Measurements from ENCODE around the gene ABHD10. TPM values are rescaled to one million over a fixed set of nuclear protein-coding genes. Genes with fewer than 3 reads are reported as not detected.

Gene ABHD10
- total RNA-seq, 1 experiment from 2014 or later: 52.4 TPM

DNA sequence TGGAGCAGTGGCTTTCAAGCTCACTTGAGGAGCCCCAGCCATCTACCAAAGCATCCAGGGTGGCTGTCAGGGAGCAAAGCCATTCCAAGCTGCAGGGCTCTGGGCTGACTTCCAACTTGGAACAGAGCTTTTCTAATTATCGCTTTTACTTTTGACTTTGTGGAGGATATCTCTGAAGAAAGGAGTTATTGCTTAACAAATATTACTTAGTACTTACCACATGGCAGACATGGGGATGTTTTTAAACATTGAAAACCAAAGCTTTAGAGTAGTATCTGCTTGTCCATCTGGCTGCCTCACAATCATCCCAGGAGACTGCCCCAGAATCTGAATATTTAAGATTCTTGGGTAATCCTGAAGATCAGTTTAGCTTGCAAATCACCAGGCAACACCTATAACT is 28.8 kb downstream of the ABHD10 start:
- Histone ChIP-seq H3K4me3 (ENCODE audit: low read length) (no peak overlapping the region), H3K79me2 (ENCODE audit: low read length) (no peaks in the 10 kb centered on the region), H4K20me1 (ENCODE audit: insufficient read depth, low read depth, low read length) (no peaks in the 10 kb centered on the region), H3K27ac (ENCODE audit: low read length) (no peak overlapping the region), H3K36me3 (ENCODE audit: insufficient read depth, low read length) (no peaks in the 10 kb centered on the region), H3K9me3 (ENCODE audit: low read length) (no peaks in the 10 kb centered on the region), H3K9me2 (replicated peaks; ENCODE audit: insufficient read depth, low read length) (no peaks in the 10 kb centered on the region), H2AFZ (ENCODE audit: low read length) (no peak overlapping the region), H3K4me2 (ENCODE audit: low read depth, low read length, poor library complexity, severe bottlenecking) (no peak overlapping the region), H3K9ac (ENCODE audit: low read length) (no peak overlapping the region), H3K4me1 (ENCODE audit: low read length) (peaks cover 8% of the 10 kb centered on the region), H3K27me3 (ENCODE audit: low read length) (no peaks in the 10 kb centered on the region)
- no peak for DNase-seq

DNA sequence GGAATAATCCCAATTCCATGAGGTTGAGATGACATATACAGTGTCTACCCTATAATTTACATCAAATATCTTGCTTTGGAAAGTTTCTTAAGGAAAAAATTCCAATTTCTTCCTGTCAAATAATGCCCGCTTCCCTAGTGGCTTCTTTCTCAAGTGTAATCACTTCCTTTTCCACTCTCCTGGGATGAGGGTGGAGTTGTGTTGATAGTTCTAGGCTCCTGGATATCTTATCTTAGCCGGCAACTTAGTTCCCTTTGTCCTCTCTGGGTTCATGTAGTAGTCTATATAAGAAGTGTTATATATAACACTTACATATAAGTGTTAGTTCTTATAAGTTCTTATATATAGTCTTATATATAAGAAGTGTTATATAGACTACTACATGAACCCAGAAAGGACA is 30.8 kb downstream of the ABHD10 start:
- Histone ChIP-seq H4K20me1 (ENCODE audit: insufficient read depth, low read depth, low read length) (no peaks in the 10 kb centered on the region), H3K4me2 (ENCODE audit: low read depth, low read length, poor library complexity, severe bottlenecking) (no peak overlapping the region), H3K9ac (ENCODE audit: low read length) (no peak overlapping the region), H3K9me3 (ENCODE audit: low read length) (no peaks in the 10 kb centered on the region), H3K4me3 (ENCODE audit: low read length) (no peak overlapping the region), H2AFZ (ENCODE audit: low read length) (no peak overlapping the region), H3K9me2 (replicated peaks; ENCODE audit: insufficient read depth, low read length) (no peaks in the 10 kb centered on the region), H3K27me3 (ENCODE audit: low read length) (no peaks in the 10 kb centered on the region), H3K27ac (ENCODE audit: low read length) (no peak overlapping the region), H3K79me2 (ENCODE audit: low read length) (no peaks in the 10 kb centered on the region), H3K4me1 (ENCODE audit: low read length) (peaks cover 14% of the 10 kb centered on the region), H3K36me3 (ENCODE audit: insufficient read depth, low read length) (no peaks in the 10 kb centered on the region)
- no peak for DNase-seq

DNA sequence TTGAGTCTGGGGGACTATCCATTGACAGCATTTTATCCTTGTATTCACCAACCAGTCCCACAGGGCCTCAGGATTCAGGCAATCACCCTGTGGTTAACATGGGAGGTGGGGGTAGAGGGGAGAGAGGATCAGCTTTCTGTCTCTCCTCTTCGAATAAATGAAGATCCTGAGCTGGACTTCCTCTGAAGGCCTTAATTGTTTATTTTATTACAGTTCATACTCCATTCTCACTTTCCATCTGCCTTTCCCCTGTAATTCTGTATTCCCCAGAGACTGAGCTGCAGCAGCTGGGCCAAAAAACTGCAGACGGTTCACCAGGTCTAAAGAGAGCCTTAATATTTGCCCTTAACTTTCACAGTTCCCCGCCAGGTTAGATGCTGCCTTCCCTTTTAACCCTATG is 31.8 kb downstream of the ABHD10 start:
- DNase-seq: no peak
- no peaks in the 10 kb centered on the region for H3K27me3 ChIP-seq (ENCODE audit: low read length)
- no peaks in the 10 kb centered on the region for H3K79me2 ChIP-seq (ENCODE audit: low read length)
- H3K4me3 ChIP-seq (ENCODE audit: low read length): no peak overlapping the region
- peaks cover 14% of the 10 kb centered on the region for H3K4me1 ChIP-seq (ENCODE audit: low read length)
- no peak overlapping the region for H2AFZ ChIP-seq (ENCODE audit: low read length)
- H3K4me2 ChIP-seq (ENCODE audit: low read depth, low read length, poor library complexity, severe bottlenecking): no peak overlapping the region
- no peak overlapping the region for H3K27ac ChIP-seq (ENCODE audit: low read length)
- H3K9me3 ChIP-seq (ENCODE audit: low read length): no peaks in the 10 kb centered on the region
- no peaks in the 10 kb centered on the region for H3K36me3 ChIP-seq (ENCODE audit: insufficient read depth, low read length)
- no peaks in the 10 kb centered on the region for H4K20me1 ChIP-seq (ENCODE audit: insufficient read depth, low read depth, low read length)
- no peak overlapping the region for H3K9ac ChIP-seq (ENCODE audit: low read length)
- no peaks in the 10 kb centered on the region for H3K9me2 ChIP-seq (replicated peaks; ENCODE audit: insufficient read depth, low read length)

DNA sequence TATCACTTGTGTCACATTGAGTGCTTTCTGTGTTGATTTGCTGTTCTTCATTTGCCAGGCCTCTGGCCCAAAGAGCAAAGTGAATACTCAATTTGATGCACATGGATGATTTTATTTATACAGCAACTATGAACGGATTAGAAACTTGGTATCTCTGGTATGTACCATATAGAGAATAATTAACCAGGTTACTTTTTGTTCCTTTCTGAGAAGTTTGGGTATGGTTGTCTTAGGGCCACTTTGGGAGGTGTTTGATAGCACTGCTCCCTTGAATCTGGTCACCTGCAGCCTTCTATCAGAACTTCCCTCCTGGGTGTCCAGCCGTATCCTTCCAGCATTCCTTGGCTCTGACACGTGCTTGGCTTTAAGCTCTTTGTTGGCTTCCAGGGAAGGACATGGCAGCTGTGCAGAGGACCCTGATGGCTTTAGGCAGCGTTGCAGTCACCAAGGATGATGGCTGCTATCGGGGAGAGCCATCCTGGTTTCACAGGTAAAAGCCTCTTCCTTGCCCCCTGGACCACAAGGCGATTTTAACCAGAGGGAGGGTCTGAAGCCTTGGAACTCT is 32.6 kb downstream of the ABHD10 start:
- H3K36me3 ChIP-seq (ENCODE audit: insufficient read depth, low read length): no peaks in the 10 kb centered on the region
- no peak overlapping the region for H2AFZ ChIP-seq (ENCODE audit: low read length)
- no peaks in the 10 kb centered on the region for H4K20me1 ChIP-seq (ENCODE audit: insufficient read depth, low read depth, low read length)
- H3K9ac ChIP-seq (ENCODE audit: low read length): no peak overlapping the region
- no peak overlapping the region for H3K4me3 ChIP-seq (ENCODE audit: low read length)
- H3K79me2 ChIP-seq (ENCODE audit: low read length): no peaks in the 10 kb centered on the region
- H3K27ac ChIP-seq (ENCODE audit: low read length): no peak overlapping the region
- peaks cover 14% of the 10 kb centered on the region for H3K4me1 ChIP-seq (ENCODE audit: low read length)
- no peak for DNase-seq
- no peaks in the 10 kb centered on the region for H3K9me3 ChIP-seq (ENCODE audit: low read length)
- no peaks in the 10 kb centered on the region for H3K27me3 ChIP-seq (ENCODE audit: low read length)
- H3K4me2 ChIP-seq (ENCODE audit: low read depth, low read length, poor library complexity, severe bottlenecking): no peak overlapping the region
- no peaks in the 10 kb centered on the region for H3K9me2 ChIP-seq (replicated peaks; ENCODE audit: insufficient read depth, low read length)

DNA sequence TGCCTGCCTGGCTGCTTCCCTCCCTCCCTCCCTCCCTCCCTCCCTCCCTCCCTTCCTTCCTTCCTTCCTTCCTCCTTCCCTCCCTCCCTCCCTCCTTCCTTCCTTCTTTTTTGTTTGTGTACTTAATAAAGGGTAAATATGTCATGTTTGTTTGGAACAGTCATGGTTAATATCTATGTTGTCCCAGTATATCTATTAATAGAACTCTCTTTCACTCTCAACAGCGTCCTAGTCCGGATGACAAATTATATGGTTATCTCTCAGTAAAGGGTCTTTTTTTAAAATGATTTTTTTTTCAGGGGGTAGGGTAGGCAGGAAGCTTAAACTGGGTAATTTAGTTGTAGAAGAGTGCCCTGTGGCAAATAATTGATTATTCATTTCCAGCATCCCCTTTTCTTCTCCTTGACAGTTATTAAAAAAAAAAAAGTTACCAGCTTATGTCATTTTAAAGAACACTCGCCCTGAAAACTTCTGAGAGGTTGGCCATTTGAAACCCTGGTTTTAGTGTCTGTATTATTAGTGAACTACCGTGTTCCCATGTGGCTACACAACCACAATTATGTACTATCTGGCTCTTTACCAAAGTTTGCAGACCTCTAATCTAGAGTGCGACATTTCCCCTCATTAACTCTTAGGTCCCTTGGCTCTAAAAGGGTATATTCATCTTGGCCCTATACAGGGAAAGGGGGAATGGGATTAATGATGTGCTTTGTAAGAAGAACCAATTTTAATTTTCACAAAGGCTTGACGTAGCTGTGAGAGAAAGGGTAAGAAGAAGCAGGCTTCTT is 33.6 kb downstream of the ABHD10 start:
- no peaks in the 10 kb centered on the region for H3K9me2 ChIP-seq (replicated peaks; ENCODE audit: insufficient read depth, low read length)
- no peaks in the 10 kb centered on the region for H3K27me3 ChIP-seq (ENCODE audit: low read length)
- no peaks in the 10 kb centered on the region for H3K36me3 ChIP-seq (ENCODE audit: insufficient read depth, low read length)
- H3K4me1 ChIP-seq (ENCODE audit: low read length): peaks cover 14% of the 10 kb centered on the region
- no peak overlapping the region for H3K4me2 ChIP-seq (ENCODE audit: low read depth, low read length, poor library complexity, severe bottlenecking)
- no peak overlapping the region for H3K27ac ChIP-seq (ENCODE audit: low read length)
- H3K79me2 ChIP-seq (ENCODE audit: low read length): no peaks in the 10 kb centered on the region
- H3K9me3 ChIP-seq (ENCODE audit: low read length): no peaks in the 10 kb centered on the region
- no peak overlapping the region for H3K9ac ChIP-seq (ENCODE audit: low read length)
- H4K20me1 ChIP-seq (ENCODE audit: insufficient read depth, low read depth, low read length): no peaks in the 10 kb centered on the region
- DNase-seq: no peak
- no peak overlapping the region for H2AFZ ChIP-seq (ENCODE audit: low read length)
- no peak overlapping the region for H3K4me3 ChIP-seq (ENCODE audit: low read length)

DNA sequence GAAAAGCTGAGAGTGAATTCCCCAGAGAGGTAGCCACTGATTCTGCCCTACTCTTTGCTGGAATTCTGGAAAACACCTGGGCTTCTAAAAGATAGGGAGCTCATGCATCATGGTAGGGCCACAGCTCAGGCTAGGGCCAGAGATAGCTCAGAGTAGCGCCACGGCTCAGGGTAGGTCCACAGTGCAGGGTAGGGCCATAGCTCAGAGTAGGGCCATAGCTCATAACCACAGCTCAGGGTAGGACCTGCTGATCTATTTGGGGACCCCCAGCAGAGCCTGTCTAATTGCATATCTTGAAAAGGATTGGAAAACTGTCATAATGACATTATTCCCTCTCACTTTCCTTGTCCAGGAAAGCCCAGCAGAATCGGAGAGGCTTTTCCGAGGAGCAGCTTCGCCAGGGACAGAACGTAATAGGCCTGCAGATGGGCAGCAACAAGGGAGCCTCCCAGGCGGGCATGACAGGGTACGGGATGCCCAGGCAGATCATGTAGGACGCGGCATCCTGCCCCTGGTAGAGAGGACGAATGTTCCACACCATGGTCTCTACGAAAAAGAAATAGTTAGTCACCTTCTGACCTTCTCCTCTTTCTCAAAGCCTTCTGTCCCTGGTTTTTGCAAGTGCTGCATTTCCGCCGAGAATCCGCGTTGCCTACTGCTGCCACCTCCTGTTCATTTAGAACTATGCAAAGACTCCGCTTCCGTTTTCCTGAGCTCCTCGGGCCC is 34.4 kb downstream of the ABHD10 start:
- Histone ChIP-seq H3K27me3 (ENCODE audit: low read length) (no peaks in the 10 kb centered on the region), H4K20me1 (ENCODE audit: insufficient read depth, low read depth, low read length) (no peaks in the 10 kb centered on the region), H3K4me3 (ENCODE audit: low read length) (no peak overlapping the region), H3K4me1 (ENCODE audit: low read length) (peaks cover 14% of the 10 kb centered on the region), H3K9ac (ENCODE audit: low read length) (no peak overlapping the region), H3K4me2 (ENCODE audit: low read depth, low read length, poor library complexity, severe bottlenecking) (peak overlapping the region; percentile 22), H3K36me3 (ENCODE audit: insufficient read depth, low read length) (no peaks in the 10 kb centered on the region), H3K9me3 (ENCODE audit: low read length) (no peaks in the 10 kb centered on the region), H3K27ac (ENCODE audit: low read length) (no peak overlapping the region), H2AFZ (ENCODE audit: low read length) (peak overlapping the region; percentile 80; the same call in 1 of the 2 replicates), H3K79me2 (ENCODE audit: low read length) (no peaks in the 10 kb centered on the region), H3K9me2 (replicated peaks; ENCODE audit: insufficient read depth, low read length) (no peaks in the 10 kb centered on the region)
- peak; percentile 84 for DNase-seq

DNA sequence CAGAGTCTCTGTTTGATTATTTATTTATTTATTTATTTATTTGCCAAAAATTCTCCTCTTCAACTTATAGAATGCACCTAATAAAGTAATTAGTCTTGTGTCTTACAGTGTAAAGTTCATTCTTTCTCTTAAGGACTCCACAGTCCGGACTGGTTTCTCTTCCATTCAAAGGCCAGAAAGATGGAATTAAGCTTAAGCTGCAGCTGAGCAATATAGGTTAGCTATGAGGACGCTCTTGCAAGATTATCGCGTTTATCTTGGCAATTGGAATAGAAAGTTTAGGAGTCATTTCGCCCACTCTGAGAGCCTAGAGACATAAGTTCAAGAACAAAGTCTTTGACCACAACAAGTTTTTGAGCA is 34.9 kb downstream of the ABHD10 start:
- H3K9me3 ChIP-seq (ENCODE audit: low read length): no peaks in the 10 kb centered on the region
- H2AFZ ChIP-seq (ENCODE audit: low read length): peak overlapping the region; percentile 67
- H4K20me1 ChIP-seq (ENCODE audit: insufficient read depth, low read depth, low read length): no peaks in the 10 kb centered on the region
- no peaks in the 10 kb centered on the region for H3K9me2 ChIP-seq (replicated peaks; ENCODE audit: insufficient read depth, low read length)
- H3K27ac ChIP-seq (ENCODE audit: low read length): no peak overlapping the region
- DNase-seq: no peak
- no peak overlapping the region for H3K9ac ChIP-seq (ENCODE audit: low read length)
- no peaks in the 10 kb centered on the region for H3K36me3 ChIP-seq (ENCODE audit: insufficient read depth, low read length)
- no peaks in the 10 kb centered on the region for H3K79me2 ChIP-seq (ENCODE audit: low read length)
- peak overlapping the region; percentile 22 for H3K4me2 ChIP-seq (ENCODE audit: low read depth, low read length, poor library complexity, severe bottlenecking)
- H3K4me3 ChIP-seq (ENCODE audit: low read length): no peak overlapping the region
- H3K27me3 ChIP-seq (ENCODE audit: low read length): no peaks in the 10 kb centered on the region
- H3K4me1 ChIP-seq (ENCODE audit: low read length): peaks cover 14% of the 10 kb centered on the region

DNA sequence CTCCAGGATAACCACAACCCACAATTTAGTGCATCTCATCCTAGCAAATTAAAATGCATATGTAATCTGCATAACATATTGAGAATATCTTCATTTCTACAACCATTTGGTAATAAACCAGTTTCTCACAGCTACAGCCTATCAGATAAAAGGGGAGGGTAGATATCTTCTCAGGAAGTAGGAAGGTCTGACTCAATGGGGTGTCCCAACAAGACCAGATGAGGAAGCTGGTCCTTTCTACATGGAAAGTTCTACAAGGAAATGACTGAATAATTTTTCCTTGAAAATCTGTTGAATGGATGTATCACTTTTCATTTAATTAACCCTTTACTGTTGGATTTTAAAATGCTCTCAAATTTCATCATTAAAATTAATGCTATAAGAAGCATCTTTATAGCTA is 38.3 kb downstream of the ABHD10 start:
- H3K79me2 ChIP-seq (ENCODE audit: low read length): no peaks in the 10 kb centered on the region
- no peaks in the 10 kb centered on the region for H3K27me3 ChIP-seq (ENCODE audit: low read length)
- H3K9ac ChIP-seq (ENCODE audit: low read length): no peak overlapping the region
- no peak overlapping the region for H3K27ac ChIP-seq (ENCODE audit: low read length)
- no peaks in the 10 kb centered on the region for H3K9me3 ChIP-seq (ENCODE audit: low read length)
- H3K9me2 ChIP-seq (replicated peaks; ENCODE audit: insufficient read depth, low read length): no peaks in the 10 kb centered on the region
- H3K4me3 ChIP-seq (ENCODE audit: low read length): no peak overlapping the region
- no peak overlapping the region for H2AFZ ChIP-seq (ENCODE audit: low read length)
- no peak overlapping the region for H3K4me2 ChIP-seq (ENCODE audit: low read depth, low read length, poor library complexity, severe bottlenecking)
- DNase-seq: no peak
- H3K4me1 ChIP-seq (ENCODE audit: low read length): 0 out of 2 replicates have a peak, but pooled peaks cover 6% of the 10 kb centered on the region
- H3K36me3 ChIP-seq (ENCODE audit: insufficient read depth, low read length): no peaks in the 10 kb centered on the region
- H4K20me1 ChIP-seq (ENCODE audit: insufficient read depth, low read depth, low read length): no peaks in the 10 kb centered on the region
